ENCODE results near the gene FNDC8.

DNA sequence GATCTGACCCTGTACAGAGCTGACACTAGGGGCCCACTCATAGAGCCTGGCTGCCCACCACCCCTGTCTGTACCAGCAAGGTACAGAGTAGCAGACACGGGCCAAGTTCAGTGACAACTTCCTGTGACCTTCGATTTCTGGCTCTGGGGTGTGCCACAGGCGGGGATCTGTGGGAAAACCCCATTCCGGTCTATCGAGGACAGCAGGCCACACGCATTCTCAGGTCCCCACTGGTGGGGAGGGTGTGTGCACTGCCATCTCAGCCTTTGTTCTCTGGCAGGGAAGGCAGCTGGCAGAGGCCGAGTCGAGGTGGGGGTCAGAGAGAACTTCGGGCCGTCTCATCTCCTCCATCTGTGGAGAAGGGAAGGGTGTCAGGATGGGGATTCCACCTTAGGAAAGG, 10.7 kb downstream of the FNDC8 start:
- TF ChIP-seq, protein P1, sequence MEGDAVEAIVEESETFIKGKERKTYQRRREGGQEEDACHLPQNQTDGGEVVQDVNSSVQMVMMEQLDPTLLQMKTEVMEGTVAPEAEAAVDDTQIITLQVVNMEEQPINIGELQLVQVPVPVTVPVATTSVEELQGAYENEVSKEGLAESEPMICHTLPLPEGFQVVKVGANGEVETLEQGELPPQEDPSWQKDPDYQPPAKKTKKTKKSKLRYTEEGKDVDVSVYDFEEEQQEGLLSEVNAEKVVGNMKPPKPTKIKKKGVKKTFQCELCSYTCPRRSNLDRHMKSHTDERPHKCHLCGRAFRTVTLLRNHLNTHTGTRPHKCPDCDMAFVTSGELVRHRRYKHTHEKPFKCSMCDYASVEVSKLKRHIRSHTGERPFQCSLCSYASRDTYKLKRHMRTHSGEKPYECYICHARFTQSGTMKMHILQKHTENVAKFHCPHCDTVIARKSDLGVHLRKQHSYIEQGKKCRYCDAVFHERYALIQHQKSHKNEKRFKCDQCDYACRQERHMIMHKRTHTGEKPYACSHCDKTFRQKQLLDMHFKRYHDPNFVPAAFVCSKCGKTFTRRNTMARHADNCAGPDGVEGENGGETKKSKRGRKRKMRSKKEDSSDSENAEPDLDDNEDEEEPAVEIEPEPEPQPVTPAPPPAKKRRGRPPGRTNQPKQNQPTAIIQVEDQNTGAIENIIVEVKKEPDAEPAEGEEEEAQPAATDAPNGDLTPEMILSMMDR (IDR thresholded peaks at IDR 0.05; ENCODE audit: poor library complexity) = no peak
- TF ChIP-seq EZH2 (IDR thresholded peaks at IDR 0.05; ENCODE audit: borderline replicate concordance) = no peak

Measured in hepatocyte (in vitro differentiated cells).